H1 (cell line): ENCODE measurements around the gene SON. TPM values are rescaled to one million over a fixed set of nuclear protein-coding genes. Genes with fewer than 3 reads are reported as not detected.

ENCODE experiments used
- polyA plus RNA-seq, 7 experiments: library from polyadenylated mRNA; depleted of rRNA in 3 of 7; stranded (reverse) in 5 of 7; unstranded in 2 of 7; fragments of >200 nt in 5 of 7; fragments of 200-250 nt in 2 of 7; gene quantifications; 1 replicate in 5 of 7; 2 replicates in 1 of 7; 4 replicates in 1 of 7; pipeline versions ENCODE4 v1.2.1 to v1.2.3, GENCODE V29; 2011 to 2013; ENCODE audit warnings: missing spikeins in 2 of 7, mixed read lengths in 2 of 7
- total RNA-seq: library from RNA; stranded (reverse); fragmentation: NEBNext Ultra II Directional; extraction: Animal tissue kit (Norgen Biotek cat#: 25700); gene quantifications from 2 replicates; pipeline ENCODE4 v1.2.1, GENCODE V29; 2021

The SON gene
- total and polyA plus RNA-seq, 2 of the 8 experiments (the other 6 are each of a cell fraction or from before 2014, with no cell fraction given), result 122 to 274 TPM

Other genes starting within 250 kb of the SON start
- gene IFNAR1, start 218.1 kb upstream of the SON start, total RNA-seq, result 13.4 and 17.1 TPM in 2 replicates
- 3.1 and 3.4 TPM in 2 replicates for gene IFNAR1, start 218.1 kb upstream of the SON start, polyA plus RNA-seq (2011; rRNA removed)
- 34.9 and 36.0 TPM in 2 replicates for gene IFNGR2, start 139.6 kb upstream of the SON start, total RNA-seq
- 33.4 and 46.4 TPM in 2 replicates for gene IFNGR2, start 139.6 kb upstream of the SON start, polyA plus RNA-seq (2011; rRNA removed)
- 16.8 and 17.8 TPM in 2 replicates for gene TMEM50B, start 63.1 kb upstream of the SON start, total RNA-seq
- 20.5 and 21.9 TPM in 2 replicates for gene TMEM50B, start 63.1 kb upstream of the SON start, polyA plus RNA-seq (2011; rRNA removed)
- 4.2 and 4.3 TPM in 2 replicates for gene DNAJC28, start 51.3 kb upstream of the SON start, total RNA-seq
- 0.75 and 0.97 TPM in 2 replicates for gene DNAJC28, start 51.3 kb upstream of the SON start, polyA plus RNA-seq (2011; rRNA removed)
- gene GART, start 921 bp upstream of the SON start, total RNA-seq, result 231 TPM in 2 replicates
- gene GART, start 921 bp upstream of the SON start, polyA plus RNA-seq (2011; rRNA removed), result 20.6 and 23.1 TPM in 2 replicates
- 27.9 and 32.5 TPM in 2 replicates for gene DONSON, start 45.6 kb downstream of the SON start, total RNA-seq
- gene DONSON, start 45.6 kb downstream of the SON start, polyA plus RNA-seq (2011; rRNA removed), result 14.0 and 21.9 TPM in 2 replicates
- gene CRYZL1, start 98.7 kb downstream of the SON start, total RNA-seq, result 15.6 and 16.8 TPM in 2 replicates
- 8.3 and 15.8 TPM in 2 replicates for gene CRYZL1, start 98.7 kb downstream of the SON start, polyA plus RNA-seq (2011; rRNA removed)
- 78.1 and 81.1 TPM in 2 replicates for gene ITSN1, start 99.5 kb downstream of the SON start, total RNA-seq
- gene ITSN1, start 99.5 kb downstream of the SON start, polyA plus RNA-seq (2011; rRNA removed), result 48.9 and 60.8 TPM in 2 replicates